Neural cell (in vitro differentiated cells): Measurements from ENCODE around the gene UCP3. TPM values are rescaled to one million over a fixed set of nuclear protein-coding genes. Genes with fewer than 3 reads are reported as not detected.

Source experiments
- H2AFZ ChIP-seq: fragments of 200-600, 300-800 bp; sonication (generic), shearing (Covaris generic); 2 replicates; pipeline ENCODE4 v1.6.0; 2014; ENCODE audit warnings: low read depth, mild to moderate bottlenecking, antibody characterized with exemption, low read length, moderate library complexity
- H3F3A ChIP-seq: fragments of 200-600 bp; shearing (Covaris generic); 2 replicates; pipeline ENCODE4 v1.6.1; 2016; ENCODE audit warnings: mild to moderate bottlenecking, moderate library complexity, mixed read lengths, antibody characterized with exemption, low read length; ENCODE audit not compliant: insufficient read depth, poor library complexity, severe bottlenecking
- H3K27ac ChIP-seq: fragments of 200-600, 300-800 bp; sonication (generic), shearing (Covaris generic); 2 replicates; pipeline ENCODE4 v1.5.1; 2014; ENCODE audit warnings: mild to moderate bottlenecking, low read length, moderate library complexity
- H3K27me3 ChIP-seq: fragments of 300-800, 200-600 bp; sonication (generic), shearing (Covaris generic); 2 replicates; pipeline ENCODE4 v1.6.0; 2014; ENCODE audit warnings: mild to moderate bottlenecking, low read depth, low read length, moderate library complexity; ENCODE audit not compliant: insufficient read depth
- H3K36me3 ChIP-seq: fragments of 300-800, 200-600 bp; sonication (generic), shearing (Covaris generic); 2 replicates; pipeline ENCODE4 v1.5.1; 2014; ENCODE audit warnings: mild to moderate bottlenecking, antibody characterized with exemption, low read length, moderate library complexity; ENCODE audit not compliant: insufficient read depth
- H3K4me2 ChIP-seq: fragments of 300-800, 200-600 bp; sonication (generic), shearing (Covaris generic); 2 replicates; pipeline ENCODE4 v1.6.0; 2014; ENCODE audit warnings: mild to moderate bottlenecking, low read length
- H3K4me3 ChIP-seq: fragments of 300-800, 200-600 bp; sonication (generic), shearing (Covaris generic); 2 replicates; pipeline ENCODE4 v1.5.1; 2014; ENCODE audit warnings: mild to moderate bottlenecking, low read length, moderate library complexity
- H3K79me2 ChIP-seq: fragments of 200-600 bp; shearing (Covaris generic); replicated peaks from 2 replicates; pipeline ENCODE4 v1.6.0; 2014; ENCODE audit warnings: mild to moderate bottlenecking, low read length, moderate library complexity; ENCODE audit not compliant: insufficient read depth
- H3K9ac ChIP-seq: fragments of 300-800, 200-600 bp; sonication (generic), shearing (Covaris generic); 2 replicates; pipeline ENCODE4 v1.6.1; 2016; ENCODE audit warnings: mild to moderate bottlenecking, low read length, mixed read lengths
- H3K9me2 ChIP-seq: fragments of 200-600 bp; shearing (Covaris generic); 2 replicates; pipeline ENCODE4 v1.6.1; 2016; ENCODE audit warnings: mild to moderate bottlenecking, low read length, mixed read lengths; ENCODE audit not compliant: insufficient read depth
- H3K9me3 ChIP-seq: fragments of 200-600, 300-800 bp; sonication (generic), shearing (Covaris generic); 2 replicates; pipeline ENCODE4 v1.6.1; 2016; ENCODE audit warnings: mild to moderate bottlenecking, mixed run types, low read length, moderate library complexity, mixed read lengths
- H4K20me1 ChIP-seq: fragments of 200-600 bp; shearing (Covaris generic); 2 replicates; pipeline ENCODE4 v1.6.1; 2016; ENCODE audit warnings: mild to moderate bottlenecking, mixed run types; ENCODE audit not compliant: insufficient read depth
- CTCF ChIP-seq: fragments of 450-650 bp; IDR thresholded peaks from 2 replicates; pipeline ENCODE4 v1.5.1; 2014; ENCODE audit warnings: antibody characterized with exemption, mild to moderate bottlenecking, moderate library complexity; ENCODE audit not compliant: poor library complexity, severe bottlenecking
- EP300 ChIP-seq: fragments of 450-650 bp; conservative IDR thresholded peaks from 2 replicates; pipeline ENCODE4 v1.6.1; 2014; ENCODE audit warnings: antibody characterized with exemption, mild to moderate bottlenecking, moderate library complexity; ENCODE audit not compliant: poor library complexity, severe bottlenecking
- EZH2 ChIP-seq: fragments of 200-600, 300-800 bp; shearing (Covaris generic), sonication (generic); IDR thresholded peaks from 2 replicates; pipeline ENCODE4 v1.6.1; 2014; ENCODE audit warnings: antibody characterized with exemption, low read length, borderline replicate concordance, mild to moderate bottlenecking; ENCODE audit not compliant: insufficient read depth, poor library complexity, severe bottlenecking
- MXI1 ChIP-seq: fragments of 450-650 bp; conservative IDR thresholded peaks from 2 replicates; pipeline ENCODE4 v1.6.1; 2014; ENCODE audit warnings: antibody characterized with exemption, mild to moderate bottlenecking; ENCODE audit not compliant: poor library complexity, severe bottlenecking
- POLR2AphosphoS5 ChIP-seq: IDR thresholded peaks from 2 replicates; pipeline ENCODE4 v1.6.1; 2012
- RAD21 ChIP-seq: fragments of 450-650 bp; conservative IDR thresholded peaks from 2 replicates; pipeline ENCODE4 v1.6.1; 2014; ENCODE audit warnings: antibody characterized with exemption, mild to moderate bottlenecking, moderate library complexity
- SMC3 ChIP-seq: fragments of 450-650 bp; conservative IDR thresholded peaks from 2 replicates; pipeline ENCODE4 v1.6.1; 2014; ENCODE audit warnings: antibody characterized with exemption, mild to moderate bottlenecking, moderate library complexity; ENCODE audit not compliant: poor library complexity
- TAF1 ChIP-seq: IDR thresholded peaks from 2 replicates; pipeline ENCODE4 v1.6.1; 2012; ENCODE audit warnings: low read depth
- polyA plus RNA-seq: library from polyadenylated mRNA; depleted of rRNA; stranded (reverse); fragments of >200 nt; gene quantifications from 2 replicates; pipeline ENCODE4 v1.2.3, GENCODE V29; 2014
- TF ChIP-seq, protein P1 (sequence below): IDR thresholded peaks from 2 replicates; pipeline ENCODE4 v1.6.1; 2012; ENCODE audit warnings: borderline replicate concordance

Gene UCP3
- polyA plus RNA-seq, 1 donor from 2014 or later, result 7.8 TPM

- TF ChIP-seq CTCF, result no peak
- no peak overlapping the region for H3K4me3 ChIP-seq
- H3K9me2 ChIP-seq, result no peaks in the 10 kb centered on the region
- no peak overlapping the region for H2AFZ ChIP-seq
- no peaks in the 10 kb centered on the region for H3K27me3 ChIP-seq
- no peak overlapping the region for H3K27ac ChIP-seq
- H4K20me1 ChIP-seq, result no peaks in the 10 kb centered on the region
- H3K79me2 ChIP-seq, result no peaks in the 10 kb centered on the region
- H3K4me2 ChIP-seq, result no peak overlapping the region
- H3K9ac ChIP-seq, result no peak overlapping the region
- no peaks in the 10 kb centered on the region for H3K36me3 ChIP-seq
- no peaks in the 10 kb centered on the region for H3F3A ChIP-seq
- no peaks in the 10 kb centered on the region for H3K9me3 ChIP-seq
Measured at GRCh38 chr11:74048993-74049392, 40.1 kb upstream of the UCP3 start.

DNA sequence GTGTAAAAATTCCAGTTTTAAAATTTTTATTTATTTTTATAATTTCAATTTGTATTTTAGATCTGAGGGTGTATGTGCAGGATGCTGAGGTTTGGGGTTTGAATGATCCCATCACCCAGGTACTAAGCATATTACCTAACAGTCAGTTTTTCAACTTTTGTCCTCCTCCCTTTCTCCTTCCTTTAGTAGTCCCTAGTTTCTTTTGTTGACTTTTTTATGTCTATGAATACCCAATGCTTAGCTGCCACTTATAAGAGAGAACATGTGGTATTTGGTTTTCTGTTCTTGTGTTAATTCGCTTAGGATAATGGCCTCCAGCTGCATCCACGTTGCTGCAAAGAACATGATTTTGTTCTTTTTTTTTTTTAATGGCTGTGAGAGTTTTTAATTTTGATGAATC, 35.7 kb upstream of the UCP3 start:
- no peak overlapping the region for H3K4me3 ChIP-seq
- H3K27ac ChIP-seq, result no peak overlapping the region
- H4K20me1 ChIP-seq, result no peaks in the 10 kb centered on the region
- H3K36me3 ChIP-seq, result no peaks in the 10 kb centered on the region
- H3K9ac ChIP-seq, result no peak overlapping the region
- H3K27me3 ChIP-seq, result no peaks in the 10 kb centered on the region
- TF ChIP-seq EZH2 (no peak), RAD21 (no peak), CTCF (no peak), TAF1 (no peak)
- H2AFZ ChIP-seq, result no peak overlapping the region
- H3K4me2 ChIP-seq, result no peak overlapping the region
- H3K9me3 ChIP-seq, result no peaks in the 10 kb centered on the region
- H3F3A ChIP-seq, result no peaks in the 10 kb centered on the region
- no peaks in the 10 kb centered on the region for H3K79me2 ChIP-seq
- no peaks in the 10 kb centered on the region for H3K9me2 ChIP-seq

DNA sequence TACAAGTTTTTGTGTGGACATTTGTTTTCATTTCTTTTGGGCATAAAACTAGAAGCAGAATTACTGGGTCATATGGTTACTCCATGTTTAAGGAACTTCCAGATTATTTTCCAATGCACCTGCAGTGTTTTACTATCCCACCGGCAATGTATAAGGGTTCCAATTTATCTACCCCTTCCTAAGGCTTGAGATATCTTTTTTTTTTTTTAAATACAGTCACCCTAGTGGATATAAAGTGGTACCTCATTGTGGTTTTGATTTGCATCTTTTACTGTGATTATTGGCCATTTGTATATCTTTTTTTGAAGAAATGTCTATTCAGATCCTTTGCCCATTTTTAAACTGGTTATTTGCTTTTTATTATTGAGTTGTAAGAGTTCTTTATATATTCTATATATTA, 34.6 kb upstream of the UCP3 start:
- Histone ChIP-seq H3K27me3 (no peaks in the 10 kb centered on the region), H3K27ac (no peak overlapping the region), H3K9ac (no peak overlapping the region), H3K36me3 (peaks cover 1% of the 10 kb centered on the region), H4K20me1 (no peaks in the 10 kb centered on the region), H2AFZ (no peak overlapping the region), H3K4me3 (no peak overlapping the region), H3K9me3 (no peaks in the 10 kb centered on the region), H3F3A (no peaks in the 10 kb centered on the region), H3K4me2 (no peak overlapping the region), H3K79me2 (no peaks in the 10 kb centered on the region), H3K9me2 (no peaks in the 10 kb centered on the region)
- TF ChIP-seq TAF1, result no peak
- TF ChIP-seq, protein P1, sequence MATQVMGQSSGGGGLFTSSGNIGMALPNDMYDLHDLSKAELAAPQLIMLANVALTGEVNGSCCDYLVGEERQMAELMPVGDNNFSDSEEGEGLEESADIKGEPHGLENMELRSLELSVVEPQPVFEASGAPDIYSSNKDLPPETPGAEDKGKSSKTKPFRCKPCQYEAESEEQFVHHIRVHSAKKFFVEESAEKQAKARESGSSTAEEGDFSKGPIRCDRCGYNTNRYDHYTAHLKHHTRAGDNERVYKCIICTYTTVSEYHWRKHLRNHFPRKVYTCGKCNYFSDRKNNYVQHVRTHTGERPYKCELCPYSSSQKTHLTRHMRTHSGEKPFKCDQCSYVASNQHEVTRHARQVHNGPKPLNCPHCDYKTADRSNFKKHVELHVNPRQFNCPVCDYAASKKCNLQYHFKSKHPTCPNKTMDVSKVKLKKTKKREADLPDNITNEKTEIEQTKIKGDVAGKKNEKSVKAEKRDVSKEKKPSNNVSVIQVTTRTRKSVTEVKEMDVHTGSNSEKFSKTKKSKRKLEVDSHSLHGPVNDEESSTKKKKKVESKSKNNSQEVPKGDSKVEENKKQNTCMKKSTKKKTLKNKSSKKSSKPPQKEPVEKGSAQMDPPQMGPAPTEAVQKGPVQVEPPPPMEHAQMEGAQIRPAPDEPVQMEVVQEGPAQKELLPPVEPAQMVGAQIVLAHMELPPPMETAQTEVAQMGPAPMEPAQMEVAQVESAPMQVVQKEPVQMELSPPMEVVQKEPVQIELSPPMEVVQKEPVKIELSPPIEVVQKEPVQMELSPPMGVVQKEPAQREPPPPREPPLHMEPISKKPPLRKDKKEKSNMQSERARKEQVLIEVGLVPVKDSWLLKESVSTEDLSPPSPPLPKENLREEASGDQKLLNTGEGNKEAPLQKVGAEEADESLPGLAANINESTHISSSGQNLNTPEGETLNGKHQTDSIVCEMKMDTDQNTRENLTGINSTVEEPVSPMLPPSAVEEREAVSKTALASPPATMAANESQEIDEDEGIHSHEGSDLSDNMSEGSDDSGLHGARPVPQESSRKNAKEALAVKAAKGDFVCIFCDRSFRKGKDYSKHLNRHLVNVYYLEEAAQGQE, result no peak
- no peak for TF ChIP-seq CTCF
- TF ChIP-seq MXI1, result no peak
- TF ChIP-seq EP300, result no peak
- no peak for TF ChIP-seq POLR2AphosphoS5
- TF ChIP-seq RAD21, result no peak
- no peak for TF ChIP-seq SMC3
- no peak for TF ChIP-seq EZH2
